ENCODE measurements around the gene CD72.

- no peak for TF ChIP-seq CTCF (conservative IDR thresholded peaks at IDR 0.05)
- TF ChIP-seq ZFX (IDR thresholded peaks at IDR 0.05): no peak
Observed at GRCh38 chr9:35656831-35657545, 38.8 kb upstream of the CD72 start.
